NT2/D1 (cell line): ENCODE measurements around the gene SH3PXD2A.

Experiments
- SUZ12 ChIP-seq: IDR thresholded peaks from 2 replicates; pipeline ENCODE4 v1.6.1; 2011; ENCODE audit not compliant: insufficient read length, insufficient read depth; ENCODE audit errors: extremely low read depth
- YY1 ChIP-seq: IDR thresholded peaks from 2 replicates; pipeline ENCODE4 v1.6.1; 2011; ENCODE audit not compliant: insufficient read length, insufficient read depth
- ZNF274 ChIP-seq: IDR thresholded peaks from 2 replicates; pipeline ENCODE4 v1.6.1; 2011; ENCODE audit warnings: mild to moderate bottlenecking, low read depth, low read length

GRCh38 chr10:103812004-103812403, 43.4 kb downstream of the SH3PXD2A start:
- no peak for TF ChIP-seq ZNF274
- no peak for TF ChIP-seq SUZ12
- TF ChIP-seq YY1: no peak
